ENCODE measurements around the gene JSRP1. TPM values are rescaled to one million over a fixed set of nuclear protein-coding genes. Genes with fewer than 3 reads are reported as not detected.

The JSRP1 gene
- total RNA-seq, 2 experiments from 2014 or later, result 1.5 to 15.9 TPM

DNA sequence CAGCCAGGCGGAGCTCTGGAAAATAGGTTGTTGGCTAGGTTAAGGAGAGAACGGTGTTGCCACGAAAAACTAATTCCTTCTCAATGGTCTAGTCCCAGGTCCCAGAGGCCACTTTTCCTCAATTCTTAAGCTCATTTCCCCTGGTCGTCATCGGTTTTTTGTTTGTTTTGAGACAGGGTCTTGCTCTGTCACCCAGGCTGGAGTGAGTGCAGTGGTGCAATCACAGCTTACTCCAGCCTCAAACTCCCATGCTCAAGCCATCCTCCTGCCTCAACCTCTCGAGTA lies 18.4 kb downstream of the JSRP1 start:
- H3K4me3 ChIP-seq (ENCODE audit: low read depth, low read length, poor library complexity, severe bottlenecking), result peak overlapping the region; percentile 96

DNA sequence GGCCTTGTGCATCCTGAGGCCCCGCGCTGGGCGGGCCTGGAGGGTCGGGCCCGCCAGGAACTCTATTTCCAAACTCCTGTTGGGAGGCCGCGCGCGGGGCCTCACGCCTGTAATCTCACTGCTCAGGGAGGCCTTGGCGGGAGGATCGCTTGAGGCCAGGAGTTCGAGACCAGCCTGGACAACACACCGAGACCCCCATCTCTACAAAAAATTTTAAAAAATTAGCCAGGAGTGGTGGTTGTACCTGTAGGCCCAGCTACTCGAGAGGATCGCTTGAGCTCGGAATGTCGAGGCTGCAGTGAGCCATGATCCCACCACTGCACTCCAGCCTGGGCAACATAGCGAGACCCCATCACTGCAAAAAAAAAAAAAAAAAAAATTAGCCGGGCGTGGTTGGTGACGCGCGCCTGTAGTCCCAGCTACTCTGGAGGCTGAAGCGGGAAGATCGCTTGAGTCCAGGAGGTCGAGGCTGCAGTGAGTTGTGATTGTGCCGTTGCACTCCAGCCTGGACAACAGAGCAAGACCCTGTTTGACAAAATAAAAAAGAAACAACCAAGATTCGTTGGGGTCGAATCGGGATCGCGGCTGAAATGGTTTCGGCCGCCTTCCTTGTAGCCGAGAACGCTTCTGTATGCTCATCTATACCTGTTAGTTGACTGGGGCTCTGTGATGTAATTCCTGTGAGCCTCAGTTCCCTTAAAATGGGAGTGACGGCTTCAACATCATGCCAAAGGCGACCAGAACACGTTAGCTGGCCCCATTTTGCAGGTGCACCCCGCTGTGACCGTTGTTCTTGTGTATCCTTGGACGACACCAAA lies 19.0 kb downstream of the JSRP1 start:
- peak overlapping the region; percentile 91 for H3K4me2 ChIP-seq (ENCODE audit: low read length)
- H3K36me3 ChIP-seq (ENCODE audit: insufficient read depth, low read length), result peaks cover 81% of the 10 kb centered on the region
- no peak overlapping the region for H2AFZ ChIP-seq (ENCODE audit: low read length)
- TSS peak; percentile 66 for BruUV-seq (replicated peaks)
- H3K9me3 ChIP-seq (ENCODE audit: low read length), result no peaks in the 10 kb centered on the region
- CTCF ChIA-PET (ENCODE audit: unreplicated experiment), result interaction anchor here (0.5 kb wide), 1 partner anchor 76 kb away, joined by 5 read pairs; no protein-coding TSS in a partner anchor
- peaks cover 80% of the 10 kb centered on the region for H3K79me2 ChIP-seq (ENCODE audit: insufficient read depth, low read depth, low read length)
- no peaks in the 10 kb centered on the region for H3K9me2 ChIP-seq (ENCODE audit: insufficient read depth, low read length)
- H4K20me1 ChIP-seq (ENCODE audit: insufficient read depth, low read length), result peaks cover 53% of the 10 kb centered on the region
- peak; percentile 41 for DNase-seq (ENCODE audit: low spot score)
- peak overlapping the region; percentile 75 for H3K27ac ChIP-seq (ENCODE audit: low read depth, low read length, poor library complexity, severe bottlenecking)
- intact Hi-C loops (cut with micrococcal nuclease; ENCODE audit: unreplicated experiment), result loop anchor here (2.0 to 5.0 kb wide), 2 partner anchors 86 to 375 kb away; partner anchors contain the start of gene AP3D1
- TF ChIP-seq EZH2phosphoT487 (IDR thresholded peaks at IDR 0.05; ENCODE audit: borderline replicate concordance, low read depth, low read length), result no peak
- TF ChIP-seq, protein P1, sequence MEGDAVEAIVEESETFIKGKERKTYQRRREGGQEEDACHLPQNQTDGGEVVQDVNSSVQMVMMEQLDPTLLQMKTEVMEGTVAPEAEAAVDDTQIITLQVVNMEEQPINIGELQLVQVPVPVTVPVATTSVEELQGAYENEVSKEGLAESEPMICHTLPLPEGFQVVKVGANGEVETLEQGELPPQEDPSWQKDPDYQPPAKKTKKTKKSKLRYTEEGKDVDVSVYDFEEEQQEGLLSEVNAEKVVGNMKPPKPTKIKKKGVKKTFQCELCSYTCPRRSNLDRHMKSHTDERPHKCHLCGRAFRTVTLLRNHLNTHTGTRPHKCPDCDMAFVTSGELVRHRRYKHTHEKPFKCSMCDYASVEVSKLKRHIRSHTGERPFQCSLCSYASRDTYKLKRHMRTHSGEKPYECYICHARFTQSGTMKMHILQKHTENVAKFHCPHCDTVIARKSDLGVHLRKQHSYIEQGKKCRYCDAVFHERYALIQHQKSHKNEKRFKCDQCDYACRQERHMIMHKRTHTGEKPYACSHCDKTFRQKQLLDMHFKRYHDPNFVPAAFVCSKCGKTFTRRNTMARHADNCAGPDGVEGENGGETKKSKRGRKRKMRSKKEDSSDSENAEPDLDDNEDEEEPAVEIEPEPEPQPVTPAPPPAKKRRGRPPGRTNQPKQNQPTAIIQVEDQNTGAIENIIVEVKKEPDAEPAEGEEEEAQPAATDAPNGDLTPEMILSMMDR (conservative IDR thresholded peaks at IDR 0.05; ENCODE audit: low read length), result no peak
- peaks cover 67% of the 10 kb centered on the region for H3K4me1 ChIP-seq (ENCODE audit: insufficient read depth, low read length, poor library complexity, severe bottlenecking)
- H3K4me3 ChIP-seq (ENCODE audit: low read depth, low read length, poor library complexity, severe bottlenecking), result peak overlapping the region; percentile 96
- POLR2A ChIA-PET, result interaction anchor here (0.5 to 1.2 kb wide), 4 partner anchors 16 to 443 kb away, joined by 3 to 4 read pairs (median 4); no protein-coding TSS in a partner anchor

More for the DNA sequence above, 18.4 kb downstream of the JSRP1 start:
- TF ChIP-seq, protein P1 (conservative IDR thresholded peaks at IDR 0.05; ENCODE audit: low read length), result no peak
- no peak for TF ChIP-seq EZH2phosphoT487 (IDR thresholded peaks at IDR 0.05; ENCODE audit: borderline replicate concordance, low read depth, low read length)
- intact Hi-C loops (cut with micrococcal nuclease; ENCODE audit: unreplicated experiment), result loop anchor here (2.0 to 5.0 kb wide), 2 partner anchors 87 to 374 kb away; partner anchors contain the start of gene AP3D1
- Histone ChIP-seq H3K9me3 (ENCODE audit: low read length) (no peaks in the 10 kb centered on the region), H3K27ac (ENCODE audit: low read depth, low read length, poor library complexity, severe bottlenecking) (peak overlapping the region; percentile 75), H3K36me3 (ENCODE audit: insufficient read depth, low read length) (peaks cover 81% of the 10 kb centered on the region), H3K9me2 (ENCODE audit: insufficient read depth, low read length) (no peaks in the 10 kb centered on the region), H4K20me1 (ENCODE audit: insufficient read depth, low read length) (peaks cover 53% of the 10 kb centered on the region), H3K4me1 (ENCODE audit: insufficient read depth, low read length, poor library complexity, severe bottlenecking) (peaks cover 62% of the 10 kb centered on the region), H2AFZ (ENCODE audit: low read length) (no peak overlapping the region), H3K79me2 (ENCODE audit: insufficient read depth, low read depth, low read length) (peaks cover 85% of the 10 kb centered on the region), H3K4me2 (ENCODE audit: low read length) (peak overlapping the region; percentile 91)
- no peak for DNase-seq (ENCODE audit: low spot score)
- ChIA-PET CTCF (ENCODE audit: unreplicated experiment) (interaction anchor here (0.5 kb wide), 1 partner anchor 77 kb away, joined by 5 read pairs; no protein-coding TSS in a partner anchor), POLR2A (interaction anchor here (0.5 to 1.2 kb wide), 5 partner anchors 15 to 443 kb away, joined by 3 to 5 read pairs (median 4); no protein-coding TSS in a partner anchor)
- no TSS peak for BruUV-seq (replicated peaks)
